Testis (tissue), 2 donors: ENCODE data around the gene IGSF21.

Experiments used
- CTCF ChIP-seq, 3 experiments: fragments of 450-650 bp in 2 of 3; fragments of 200-600 bp in 1 of 3; sonication (generic) in 1 of 3; IDR thresholded peaks; one replicate each; pipeline ENCODE4 v1.5.1; 2016 to 2019; ENCODE audit warnings: antibody characterized with exemption in 3 of 3, mild to moderate bottlenecking in 2 of 3, moderate library complexity in 1 of 3
- POLR2A ChIP-seq: fragments of 450-650 bp; IDR thresholded peaks from one replicate; pipeline ENCODE4 v1.6.1; 2017; ENCODE audit warnings: antibody characterized with exemption, mild to moderate bottlenecking, moderate library complexity

- no peak for TF ChIP-seq CTCF (IDR thresholded peaks at IDR 0.05)
- no peak for TF ChIP-seq POLR2A
Observed at GRCh38 chr1:18404460-18404859, 296.9 kb downstream of the IGSF21 start.
